NCI-H524 (cell line): ENCODE data around the gene RAMAC.
"Not testable (repeated sequence)": the region's sequence is repeated elsewhere in the genome, so short reads cannot be mapped to it uniquely, and the experiment has no call there.

Experiments used
- DNase-seq, 2 experiments: peaks; one replicate each; lab custom pipeline; 2025; lab: John Stamatoyannopoulos, UW

Gene RAMAC

DNA sequence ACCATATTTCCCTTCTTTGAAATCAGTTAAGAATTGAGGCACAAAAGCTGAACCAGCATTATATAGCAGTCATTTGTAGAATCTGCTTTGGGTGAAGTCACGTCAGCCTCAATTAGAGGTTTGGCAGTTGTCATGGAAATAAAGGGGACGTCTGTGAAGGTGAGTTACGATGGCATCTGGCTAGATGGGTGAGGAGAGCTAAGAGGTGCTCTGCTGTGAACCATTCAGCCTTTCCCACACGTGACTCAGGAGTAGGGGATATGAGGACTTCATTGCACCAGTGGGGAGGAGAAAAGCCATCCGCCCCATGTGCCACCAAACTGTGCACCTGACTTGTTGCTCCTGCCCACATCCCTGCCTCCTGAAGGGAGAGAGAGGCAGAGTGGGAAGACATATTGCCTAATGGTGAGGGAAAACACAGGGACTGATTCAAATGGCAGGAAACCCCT is 28.2 kb downstream of the RAMAC start:
- peak in 1 of 2 experiments; percentile 30 for DNase-seq

DNA sequence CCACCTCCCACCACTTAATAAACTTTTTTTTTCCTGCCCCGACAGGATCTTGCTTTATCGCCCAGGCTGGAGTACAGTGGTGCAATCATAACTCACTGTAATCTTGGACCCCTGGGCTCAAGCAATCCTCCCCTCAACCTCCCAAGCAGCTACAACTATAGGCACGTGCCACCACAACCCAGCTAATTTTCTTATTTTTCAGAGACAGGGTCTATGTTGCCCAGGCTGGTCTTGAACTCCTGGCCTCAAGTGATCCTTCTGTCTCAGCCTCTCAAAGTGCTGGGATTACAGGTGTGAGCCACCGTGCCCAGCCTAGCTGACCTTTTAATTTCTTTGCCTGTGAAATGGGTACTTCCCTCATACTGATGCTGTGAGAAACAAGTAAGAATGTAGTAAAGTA is 29.4 kb downstream of the RAMAC start:
- no peak for DNase-seq

DNA sequence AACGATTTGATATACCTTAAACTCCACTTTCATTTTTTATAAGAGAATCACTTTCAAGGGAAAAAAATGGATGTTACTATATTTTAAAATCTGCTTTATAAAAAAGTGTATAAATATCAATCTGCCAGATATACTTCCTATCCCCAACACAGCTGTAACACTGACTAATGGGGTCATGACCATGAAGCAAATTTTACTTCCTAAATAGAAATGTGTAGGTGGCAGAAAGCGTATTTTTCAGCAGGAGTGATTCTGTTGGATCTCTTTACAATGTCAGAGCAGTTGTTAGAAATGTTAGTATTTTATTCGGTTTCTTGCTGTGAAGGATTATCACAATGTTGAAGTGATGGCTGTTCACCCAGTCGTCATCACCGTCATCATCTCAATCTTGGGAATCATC is 30.9 kb downstream of the RAMAC start:
- no peak for DNase-seq

DNA sequence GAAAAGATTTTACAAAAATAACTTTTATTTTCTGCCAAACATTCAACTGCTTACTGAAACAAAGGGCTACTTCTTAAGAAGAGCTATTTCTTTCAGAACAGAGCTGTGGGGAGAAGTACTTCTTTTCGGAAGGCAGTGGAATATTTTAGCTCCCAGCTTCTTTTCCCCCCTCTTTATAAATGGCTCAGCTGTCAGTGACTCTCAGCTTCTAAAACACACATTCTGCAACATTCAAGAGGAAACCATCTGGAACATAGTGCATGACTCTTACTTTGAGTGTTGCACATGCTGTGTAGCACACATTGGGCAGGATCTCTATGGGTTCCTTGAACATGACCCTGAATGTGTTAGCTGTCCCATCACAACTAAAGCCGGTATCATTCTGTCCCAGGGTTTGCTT is 32.4 kb downstream of the RAMAC start:
- peak in 1 of 2 experiments; percentile 60 for DNase-seq

DNA sequence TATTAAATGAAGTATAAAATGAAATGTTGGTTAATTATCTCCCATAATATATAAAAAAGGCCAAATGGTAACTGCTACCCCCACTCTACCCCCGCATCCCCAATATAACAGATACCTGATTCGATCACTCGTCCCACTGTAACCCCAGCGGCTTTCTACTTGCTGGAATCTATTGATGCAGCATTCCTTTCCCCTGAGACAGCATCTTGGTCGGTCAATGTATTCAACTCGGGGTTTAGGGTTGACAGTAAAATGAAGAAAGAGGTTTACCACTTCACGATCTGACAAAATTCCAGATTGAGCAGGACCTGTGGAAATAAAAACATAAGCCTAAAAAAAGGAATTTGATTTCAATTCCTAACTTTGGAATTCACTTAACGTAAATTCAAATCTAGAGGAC is 44.0 kb downstream of the RAMAC start:
- DNase-seq, result no peak

DNA sequence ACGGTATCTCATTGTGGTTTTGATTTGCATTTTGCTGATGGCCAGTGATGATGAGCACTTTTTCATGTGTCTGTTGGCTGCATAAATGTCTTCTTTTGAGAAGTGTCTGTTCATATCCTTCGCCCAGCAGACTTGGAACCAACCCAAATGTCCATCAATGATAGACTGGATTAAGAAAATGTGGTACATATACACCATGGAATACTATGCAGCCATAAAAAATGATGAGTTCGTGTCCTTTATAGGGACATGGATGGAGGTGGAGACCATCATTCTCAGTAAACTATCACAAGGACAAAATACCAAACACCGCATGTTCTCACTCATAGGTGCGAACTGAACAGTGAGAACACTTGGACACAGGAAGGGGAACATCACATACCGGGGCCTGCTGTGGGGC is 45.2 kb downstream of the RAMAC start:
- not testable (repeated sequence) for DNase-seq

DNA sequence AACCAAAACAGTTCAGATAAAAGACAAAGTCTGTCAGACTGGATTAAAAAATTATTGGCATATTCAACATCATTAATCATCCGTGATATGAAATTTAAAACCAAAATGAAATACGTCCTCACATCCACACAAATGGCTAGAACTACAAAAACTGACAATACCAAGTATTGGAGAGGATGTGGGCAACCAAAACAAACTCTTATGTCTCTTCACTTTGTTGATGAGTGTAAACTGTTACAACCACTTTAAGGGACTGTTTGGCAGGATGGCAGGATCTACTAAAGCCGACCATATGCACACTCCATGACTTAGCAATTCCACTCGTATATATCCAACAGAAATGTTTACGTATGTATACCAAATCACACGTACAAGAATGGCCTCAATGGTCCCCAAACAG is 50.2 kb downstream of the RAMAC start:
- no peak for DNase-seq

DNA sequence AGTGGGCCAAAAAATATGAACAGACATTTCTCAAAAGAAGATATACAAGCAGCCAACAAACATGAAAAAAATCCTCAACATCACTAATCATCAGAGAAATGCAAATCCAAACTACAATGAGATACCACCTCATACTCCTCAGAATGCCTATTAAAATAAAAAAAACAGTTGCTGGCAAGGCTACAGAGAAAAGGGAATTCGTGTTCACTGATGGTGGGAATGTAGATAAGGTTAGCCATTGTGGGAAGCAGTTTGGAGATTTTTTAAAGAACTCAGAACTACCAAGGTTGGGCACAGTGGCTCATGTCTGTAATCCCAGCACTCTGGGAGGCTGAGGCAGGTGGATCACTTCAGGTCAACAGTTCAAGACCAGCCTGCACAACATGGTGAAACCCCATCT is 53.2 kb downstream of the RAMAC start:
- no peak for DNase-seq
